GM23248 (cell line): ENCODE data around the gene FRRS1L.

ENCODE experiments used
- EZH2 ChIP-seq: fragments of 200-600 bp; sonication (generic); IDR thresholded peaks from 2 replicates; pipeline ENCODE4 v1.6.1; 2018; ENCODE audit warnings: antibody characterized with exemption, mild to moderate bottlenecking; ENCODE audit not compliant: insufficient read depth, poor library complexity, severe bottlenecking
- EZH2phosphoT487 ChIP-seq: fragments of 200-600 bp; sonication (generic); IDR thresholded peaks from 2 replicates; pipeline ENCODE4 v1.6.1; 2018; ENCODE audit warnings: antibody characterized with exemption, moderate library complexity, mild to moderate bottlenecking, low read depth; ENCODE audit not compliant: insufficient read depth

DNA sequence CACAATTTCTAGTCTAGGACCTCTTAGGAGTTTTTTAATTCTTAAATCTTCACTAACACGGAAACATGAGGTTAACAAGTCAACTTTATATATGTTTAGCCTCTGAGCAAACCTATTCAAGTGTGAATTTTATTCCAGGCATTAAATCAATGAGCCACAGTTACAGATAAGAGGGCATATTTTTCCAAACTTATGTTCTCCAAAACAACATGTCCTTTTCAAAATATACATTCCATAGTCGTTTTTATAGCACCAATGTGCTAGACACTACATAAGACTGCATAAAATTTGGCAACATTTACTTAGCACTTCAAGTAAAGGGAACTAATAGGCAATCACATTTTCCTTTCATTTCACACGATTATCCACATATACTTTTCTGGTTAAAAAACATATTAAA, 53.8 kb downstream of the FRRS1L start:
- TF ChIP-seq EZH2 (no peak), EZH2phosphoT487 (no peak)
